Measurements from ENCODE around the gene GTSF1L. TPM values are rescaled to one million over a fixed set of nuclear protein-coding genes. Genes with fewer than 3 reads are reported as not detected.
"Not testable (repeated sequence)": the region's sequence is repeated elsewhere in the genome, so short reads cannot be mapped to it uniquely, and the experiment has no call there.

The GTSF1L gene
- total RNA-seq = not detected

DNA sequence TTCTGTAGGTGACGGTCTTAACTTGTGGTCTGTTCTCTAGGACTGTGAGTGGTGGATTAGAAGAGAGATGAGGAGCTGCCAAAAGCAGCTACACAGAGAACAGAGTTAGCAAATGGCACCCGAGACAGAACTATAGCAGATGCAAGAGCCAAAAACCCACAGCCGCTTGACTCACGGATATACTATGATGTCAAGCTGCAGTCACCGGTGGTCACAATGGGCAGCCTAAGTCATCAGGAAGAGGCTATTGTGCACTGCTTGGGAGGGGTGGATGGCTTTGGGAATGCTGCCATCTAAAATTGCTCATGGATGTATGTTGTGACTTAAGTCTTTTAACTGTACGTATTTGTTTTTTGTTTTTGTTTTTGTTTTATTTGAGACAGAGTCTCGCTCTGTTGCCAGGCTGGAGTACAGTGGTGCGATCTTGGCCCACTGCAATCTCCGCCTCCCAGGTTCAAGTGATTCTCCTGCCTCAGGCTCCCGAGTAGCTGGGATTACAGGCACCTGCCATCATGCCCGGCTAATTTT, at the start of gene GTSF1L:
Gene GTSF1L (minus strand): TSS at position 192 of the 528 bp plus-strand sequence. CDS start 308 bp downstream, outside the sequence.
- Mint-ChIP-seq H3K27ac (no peak within 1 kb of the TSS), H3K9me3 (peaks cover 4% of the 10 kb centered on the region), H3K36me3 (ENCODE audit: low read depth) (no peaks in the 10 kb centered on the region), H3K4me3 (no peak within 1 kb of the TSS), H3K4me1 (peaks cover 13% of the 10 kb centered on the region), H3K27me3 (no peaks in the 10 kb centered on the region)
- ATAC-seq (replicated peaks) = no peak

DNA sequence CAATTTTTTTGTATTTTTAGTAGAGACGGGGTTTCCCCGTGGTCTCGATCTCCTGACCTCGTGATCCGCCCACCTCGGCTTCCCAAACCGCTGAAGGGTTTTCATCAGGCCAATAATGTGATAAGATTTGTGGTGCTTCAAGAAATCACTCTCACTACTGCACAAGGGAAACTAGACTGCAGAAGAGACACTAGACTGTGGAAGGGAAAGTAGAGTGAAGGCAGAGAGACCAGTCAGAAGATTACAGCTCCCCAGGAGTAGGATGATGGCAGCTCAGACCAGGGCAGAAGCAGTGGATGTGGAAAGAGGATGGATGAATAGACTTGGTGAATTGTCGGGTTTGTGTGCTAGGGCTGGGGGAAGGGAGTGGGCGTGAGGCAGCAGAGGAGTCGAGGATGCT, 48.0 kb upstream of the GTSF1L start:
- H3K4me3 Mint-ChIP-seq = no peak overlapping the region
- peaks cover 6% of the 10 kb centered on the region for H3K4me1 Mint-ChIP-seq
- H3K9me3 Mint-ChIP-seq = peaks cover 10% of the 10 kb centered on the region
- ATAC-seq (replicated peaks) = peak; percentile 60
- no peaks in the 10 kb centered on the region for H3K36me3 Mint-ChIP-seq (ENCODE audit: low read depth)
- peak overlapping the region; percentile 39 for H3K27ac Mint-ChIP-seq
- H3K27me3 Mint-ChIP-seq = peaks cover 40% of the 10 kb centered on the region

GRCh38 chr20:43771503-43772190, 44.8 kb upstream of the GTSF1L start:
- Mint-ChIP-seq H3K27me3 (peaks cover 47% of the 10 kb centered on the region), H3K9me3 (peaks cover 4% of the 10 kb centered on the region), H3K36me3 (ENCODE audit: low read depth) (no peaks in the 10 kb centered on the region), H3K4me3 (no peak overlapping the region), H3K27ac (no peak overlapping the region), H3K4me1 (peaks cover 6% of the 10 kb centered on the region)
- ATAC-seq (replicated peaks) = no peak

DNA sequence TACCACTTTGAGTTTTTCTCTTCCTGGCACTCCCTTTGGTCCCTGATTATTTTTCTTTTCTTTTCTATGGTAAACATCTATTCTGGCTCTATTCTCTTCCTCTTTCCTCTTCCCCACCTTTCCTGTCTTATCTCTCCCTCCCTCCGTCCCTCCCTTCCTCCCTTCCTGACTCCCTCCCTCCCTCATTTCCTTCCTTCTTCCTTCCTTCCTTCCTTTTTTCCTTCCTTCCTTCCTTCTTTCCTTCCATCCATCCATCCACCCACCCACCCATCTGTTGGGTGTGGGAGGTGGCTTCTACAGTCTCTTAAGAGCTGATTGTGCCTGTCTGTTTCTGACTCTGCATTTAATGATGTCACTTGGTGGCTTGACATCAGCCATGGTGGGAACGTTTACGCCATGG, 43.5 kb upstream of the GTSF1L start:
- Mint-ChIP-seq H3K27me3 (peaks cover 47% of the 10 kb centered on the region), H3K4me3 (no peak overlapping the region), H3K36me3 (ENCODE audit: low read depth) (no peaks in the 10 kb centered on the region), H3K4me1 (peaks cover 6% of the 10 kb centered on the region), H3K27ac (no peak overlapping the region), H3K9me3 (peaks cover 4% of the 10 kb centered on the region)
- ATAC-seq (replicated peaks) = no peak

- H3K36me3 Mint-ChIP-seq (ENCODE audit: low read depth) = no peaks in the 10 kb centered on the region
- H3K4me1 Mint-ChIP-seq = no peaks in the 10 kb centered on the region
- no peak for ATAC-seq (replicated peaks)
- no peaks in the 10 kb centered on the region for H3K9me3 Mint-ChIP-seq
- H3K4me3 Mint-ChIP-seq = no peak overlapping the region
- H3K27me3 Mint-ChIP-seq = peaks cover 31% of the 10 kb centered on the region
- no peak overlapping the region for H3K27ac Mint-ChIP-seq
Measured at GRCh38 chr20:43767686-43768474, 41.1 kb upstream of the GTSF1L start.

GRCh38 chr20:43766917-43767316, 40.1 kb upstream of the GTSF1L start:
- peaks cover 26% of the 10 kb centered on the region for H3K27me3 Mint-ChIP-seq
- no peaks in the 10 kb centered on the region for H3K4me1 Mint-ChIP-seq
- no peak overlapping the region for H3K27ac Mint-ChIP-seq
- ATAC-seq (replicated peaks) = no peak
- no peak overlapping the region for H3K4me3 Mint-ChIP-seq
- no peaks in the 10 kb centered on the region for H3K9me3 Mint-ChIP-seq
- no peaks in the 10 kb centered on the region for H3K36me3 Mint-ChIP-seq (ENCODE audit: low read depth)

DNA sequence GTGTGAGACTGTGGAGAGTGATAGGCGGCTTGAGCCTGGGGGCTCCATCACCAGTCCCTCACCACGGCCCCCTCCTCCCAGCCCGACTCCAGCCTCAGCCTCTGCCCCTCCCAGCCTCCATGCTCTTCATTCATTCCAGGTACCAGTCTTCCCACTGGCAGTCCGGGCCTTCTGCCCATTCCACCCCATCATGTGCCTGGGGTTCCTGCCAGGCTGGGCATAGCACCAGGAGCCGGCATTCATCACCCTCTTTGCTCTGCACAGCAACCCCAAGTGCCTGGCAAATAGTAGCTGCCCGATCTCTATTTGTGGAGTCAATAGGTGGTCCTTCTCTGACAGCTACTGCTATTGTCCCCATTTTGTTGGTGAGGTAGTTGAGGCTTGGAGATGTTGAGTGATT, 39.6 kb upstream of the GTSF1L start:
- no peak overlapping the region for H3K27ac Mint-ChIP-seq
- peaks cover 23% of the 10 kb centered on the region for H3K27me3 Mint-ChIP-seq
- H3K4me1 Mint-ChIP-seq = no peaks in the 10 kb centered on the region
- H3K4me3 Mint-ChIP-seq = no peak overlapping the region
- no peak for ATAC-seq (replicated peaks)
- H3K36me3 Mint-ChIP-seq (ENCODE audit: low read depth) = no peaks in the 10 kb centered on the region
- H3K9me3 Mint-ChIP-seq = no peaks in the 10 kb centered on the region

DNA sequence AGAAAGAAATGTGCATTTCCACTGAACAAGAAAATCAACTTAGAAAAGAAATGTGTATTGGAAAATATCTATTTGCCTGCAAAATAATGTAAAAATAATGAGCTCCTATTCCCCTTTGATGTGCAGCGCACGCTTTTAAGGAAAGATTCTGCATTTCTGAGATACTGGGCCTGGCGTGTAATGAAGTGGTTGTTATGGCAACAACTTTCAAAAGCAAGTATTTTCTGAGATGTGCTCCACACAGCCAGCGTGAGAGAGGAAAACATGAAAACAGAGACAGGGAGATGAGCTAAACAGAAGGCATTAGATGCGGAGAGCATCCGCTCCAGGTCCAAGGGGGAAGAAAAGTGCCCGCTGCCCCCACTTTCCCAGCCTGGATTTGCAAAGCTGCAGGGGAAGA, 39.1 kb upstream of the GTSF1L start:
- no peak for ATAC-seq (replicated peaks)
- no peak overlapping the region for H3K27ac Mint-ChIP-seq
- H3K4me3 Mint-ChIP-seq = no peak overlapping the region
- no peaks in the 10 kb centered on the region for H3K4me1 Mint-ChIP-seq
- H3K9me3 Mint-ChIP-seq = no peaks in the 10 kb centered on the region
- H3K36me3 Mint-ChIP-seq (ENCODE audit: low read depth) = no peaks in the 10 kb centered on the region
- H3K27me3 Mint-ChIP-seq = peaks cover 21% of the 10 kb centered on the region

- ATAC-seq (replicated peaks) = no peak
- H3K27ac Mint-ChIP-seq = no peak overlapping the region
- no peaks in the 10 kb centered on the region for H3K9me3 Mint-ChIP-seq
- H3K4me1 Mint-ChIP-seq = no peaks in the 10 kb centered on the region
- H3K4me3 Mint-ChIP-seq = no peak overlapping the region
- H3K27me3 Mint-ChIP-seq = peaks cover 15% of the 10 kb centered on the region
- no peaks in the 10 kb centered on the region for H3K36me3 Mint-ChIP-seq (ENCODE audit: low read depth)
Measured at GRCh38 chr20:43762911-43763310, 36.1 kb upstream of the GTSF1L start.

DNA sequence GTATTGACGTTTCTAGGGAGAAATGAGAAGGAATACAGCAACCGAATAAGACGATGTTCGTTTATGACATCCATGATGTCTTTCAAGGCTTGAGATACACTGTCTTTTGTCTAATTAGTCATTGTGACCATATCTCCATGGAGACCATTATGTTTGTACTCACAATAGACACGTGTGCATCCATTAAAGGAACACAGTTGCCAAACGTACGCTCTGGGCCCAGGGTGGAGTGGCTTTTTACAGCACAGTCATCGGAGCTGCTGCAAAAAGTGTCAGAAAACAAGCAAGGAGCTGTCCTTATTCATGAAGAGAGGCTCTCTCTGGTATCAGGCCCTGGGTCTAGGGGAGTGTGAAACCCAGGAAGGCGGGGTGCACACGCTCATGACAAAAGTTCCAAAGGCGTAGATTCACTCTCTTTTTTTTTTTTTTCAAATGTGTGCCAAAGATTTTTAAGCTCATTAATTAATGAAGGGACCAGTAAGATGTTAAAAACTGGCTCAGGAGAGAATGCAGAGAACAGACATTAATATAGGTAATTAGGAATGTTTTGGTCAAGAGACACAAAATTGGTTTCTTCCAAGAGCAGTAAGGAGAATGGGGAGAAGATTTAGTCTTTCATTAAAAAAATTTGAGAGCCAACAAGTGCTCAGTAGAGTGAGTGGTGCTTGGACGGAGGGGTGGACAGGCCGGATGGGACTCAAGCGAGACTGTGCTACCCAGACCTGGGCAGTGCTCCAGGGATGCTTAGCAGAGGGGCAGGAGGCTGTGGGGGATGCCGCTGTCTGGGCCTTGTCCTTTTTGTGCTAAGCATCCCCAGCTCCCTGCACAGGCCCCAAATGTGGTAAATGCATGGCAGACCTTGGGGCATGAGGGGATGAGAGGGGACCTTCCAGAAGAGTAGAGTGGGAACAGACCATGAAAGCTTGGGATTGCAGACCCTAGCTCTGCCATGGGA, 34.9 kb upstream of the GTSF1L start:
- no peaks in the 10 kb centered on the region for H3K9me3 Mint-ChIP-seq
- peaks cover 9% of the 10 kb centered on the region for H3K27me3 Mint-ChIP-seq
- no peak for ATAC-seq (replicated peaks)
- H3K27ac Mint-ChIP-seq = peak overlapping the region; percentile 15
- H3K36me3 Mint-ChIP-seq (ENCODE audit: low read depth) = no peaks in the 10 kb centered on the region
- H3K4me3 Mint-ChIP-seq = no peak overlapping the region
- no peaks in the 10 kb centered on the region for H3K4me1 Mint-ChIP-seq

- ATAC-seq (replicated peaks) = peak; percentile 83
- not testable (repeated sequence) for H3K36me3 Mint-ChIP-seq (ENCODE audit: low read depth); H3K9me3 Mint-ChIP-seq; H3K4me3 Mint-ChIP-seq; H3K27me3 Mint-ChIP-seq; H3K27ac Mint-ChIP-seq; H3K4me1 Mint-ChIP-seq
Measured at GRCh38 chr20:43757888-43758287, 31.1 kb upstream of the GTSF1L start.

DNA sequence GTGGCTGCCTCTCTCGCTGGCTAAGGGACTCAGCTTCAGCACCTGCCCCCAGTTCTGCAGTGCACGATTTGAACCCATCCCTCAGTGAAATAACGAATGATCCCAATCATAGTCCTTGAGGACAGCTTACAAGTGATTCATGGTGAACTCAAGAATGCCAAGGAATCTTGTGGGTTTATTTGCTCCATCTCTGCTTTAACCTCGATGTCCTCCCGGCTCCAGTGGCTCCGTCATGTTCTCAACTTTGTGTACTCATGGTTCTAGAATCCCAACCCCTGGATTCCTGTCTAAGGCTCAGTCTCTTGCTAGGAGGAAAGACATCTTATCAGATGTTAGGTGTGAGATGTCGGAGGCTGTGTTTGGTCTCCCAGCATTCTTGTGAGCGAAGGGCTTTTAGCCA, 29.0 kb upstream of the GTSF1L start:
- Mint-ChIP-seq H3K9me3 (no peaks in the 10 kb centered on the region), H3K27me3 (peaks cover 6% of the 10 kb centered on the region), H3K4me3 (no peak overlapping the region), H3K4me1 (peaks cover 16% of the 10 kb centered on the region), H3K27ac (no peak overlapping the region), H3K36me3 (ENCODE audit: low read depth) (no peaks in the 10 kb centered on the region)
- ATAC-seq (replicated peaks) = no peak

GRCh38 chr20:43755390-43755789, 28.6 kb upstream of the GTSF1L start:
- no peak overlapping the region for H3K27ac Mint-ChIP-seq
- peaks cover 6% of the 10 kb centered on the region for H3K27me3 Mint-ChIP-seq
- H3K4me3 Mint-ChIP-seq = no peak overlapping the region
- ATAC-seq (replicated peaks) = no peak
- H3K9me3 Mint-ChIP-seq = no peaks in the 10 kb centered on the region
- H3K4me1 Mint-ChIP-seq = peaks cover 21% of the 10 kb centered on the region
- H3K36me3 Mint-ChIP-seq (ENCODE audit: low read depth) = no peaks in the 10 kb centered on the region

DNA sequence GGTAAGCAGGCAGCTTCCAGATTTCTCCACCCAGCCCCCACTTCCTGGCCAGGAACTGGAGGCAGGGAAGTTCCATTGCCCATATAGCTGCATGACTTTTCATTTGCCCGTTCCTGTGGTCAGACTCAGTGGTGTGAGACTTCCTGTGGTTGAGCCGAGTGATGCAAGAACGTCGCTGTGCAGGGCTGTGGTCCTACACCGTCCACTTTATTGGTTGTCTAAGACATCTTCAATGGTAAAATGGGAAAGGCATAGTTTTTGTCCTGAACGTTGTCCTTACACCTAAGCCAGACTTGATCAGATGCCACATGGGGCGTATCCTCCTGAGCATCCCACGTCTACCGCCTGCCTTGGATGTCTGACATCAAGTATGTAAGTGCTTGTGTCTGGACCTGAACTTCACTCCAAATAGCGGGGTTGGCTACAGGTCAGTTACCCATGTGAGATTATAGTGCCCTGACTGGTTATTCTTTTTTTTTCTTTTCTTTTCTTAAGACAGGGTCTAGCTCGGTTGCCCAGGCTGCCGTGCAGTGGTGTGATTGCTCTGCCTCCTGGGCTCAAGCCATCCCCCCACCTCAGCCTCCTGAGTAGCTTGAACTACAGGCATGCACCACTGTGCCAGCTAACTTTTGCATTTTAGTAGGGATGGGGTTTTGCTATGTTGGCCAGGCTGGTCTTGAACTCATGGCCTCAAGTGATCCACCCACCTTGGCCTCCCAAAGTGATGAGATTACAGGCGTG, 25.9 kb upstream of the GTSF1L start:
- ATAC-seq (replicated peaks) = peak; percentile 36
- peak overlapping the region; percentile 59 for H3K4me3 Mint-ChIP-seq
- H3K4me1 Mint-ChIP-seq = peaks cover 21% of the 10 kb centered on the region
- no peaks in the 10 kb centered on the region for H3K27me3 Mint-ChIP-seq
- H3K27ac Mint-ChIP-seq = peak overlapping the region; percentile 88
- H3K9me3 Mint-ChIP-seq = no peaks in the 10 kb centered on the region
- no peaks in the 10 kb centered on the region for H3K36me3 Mint-ChIP-seq (ENCODE audit: low read depth)
